H1 (cell line): ENCODE measurements around the gene ACADM. TPM values are rescaled to one million over a fixed set of nuclear protein-coding genes. Genes with fewer than 3 reads are reported as not detected.

Source experiments
- CTCF ChIA-PET: fragments of 300-600 bp; sonication (Branson Sonifier 250); formaldehyde crosslinking; loops from one replicate; lab custom pipeline; 2021; ENCODE audit not compliant: partially characterized antibody; lab: Charles Lee
- POLR2A ChIA-PET: fragments of 300-600 bp; sonication (Branson Sonifier 250); formaldehyde crosslinking; loops from one replicate; lab custom pipeline; 2021; ENCODE audit warnings: inconsistent platforms; ENCODE audit not compliant: partially characterized antibody; lab: Charles Lee
- DNase-seq, 2 experiments: peaks; one replicate each; pipeline versions ENCODE4 v3.0.0 to v3.0.0-alpha.2; 2010 to 2022; ENCODE audit warnings: low spot score in 2 of 2, low read depth in 1 of 2, mixed read lengths in 1 of 2
- FAIRE-seq: peaks from 2 replicates; lab custom pipeline; 2011; peaks lifted over from hg19 to GRCh38; lab: Jason Lieb, UNC
- H2AFZ ChIP-seq: 2 replicates; pipeline ENCODE4 v1.8.1; 2012; ENCODE audit warnings: low read length, inconsistent platforms
- H2AK5ac ChIP-seq: 2 replicates; pipeline ENCODE4 v1.6.1; 2013; ENCODE audit warnings: low read depth, low read length
- H2BK120ac ChIP-seq: replicated peaks from 2 replicates; pipeline ENCODE3; 2013; ENCODE audit warnings: low read depth, low read length, inconsistent platforms
- H2BK12ac ChIP-seq: 2 replicates; pipeline ENCODE4 v1.6.1; 2013; ENCODE audit warnings: low read depth, low read length
- H2BK15ac ChIP-seq: 2 replicates; pipeline ENCODE4 v1.6.1; 2013; ENCODE audit warnings: low read length
- H2BK20ac ChIP-seq: 2 replicates; pipeline ENCODE4 v1.6.1; 2013; ENCODE audit warnings: low read length
- H2BK5ac ChIP-seq: 2 replicates; pipeline ENCODE4 v1.6.1; 2013; ENCODE audit warnings: low read depth, low read length
- H3K14ac ChIP-seq: 2 replicates; pipeline ENCODE4 v1.6.1; 2013; ENCODE audit warnings: inconsistent platforms; ENCODE audit not compliant: insufficient read length
- H3K18ac ChIP-seq: 2 replicates; pipeline ENCODE4 v1.6.1; 2013; ENCODE audit warnings: low read length; ENCODE audit errors: extremely low read depth
- H3K23ac ChIP-seq: 2 replicates; pipeline ENCODE4 v1.6.1; 2013; ENCODE audit warnings: inconsistent platforms; ENCODE audit not compliant: insufficient read length
- H3K23me2 ChIP-seq: 2 replicates; pipeline ENCODE4 v1.6.1; 2013; ENCODE audit warnings: low read depth, low read length
- H3K27ac ChIP-seq: 2 replicates; pipeline ENCODE4 v1.6.1; 2011; ENCODE audit warnings: low read depth, low read length, inconsistent platforms
- H3K27me3 ChIP-seq, 4 experiments: replicated peaks in 1 of 4; 1 replicate in 1 of 4; 2 replicates in 3 of 4; pipeline versions ENCODE4 v1.6.1 to v1.8.1; 2011 to 2013; ENCODE audit warnings: low read length in 3 of 4, mild to moderate bottlenecking in 3 of 4, inconsistent platforms in 2 of 4, mixed read lengths in 2 of 4, moderate library complexity in 1 of 4; ENCODE audit not compliant: control insufficient read depth in 3 of 4, insufficient read depth in 3 of 4; ENCODE audit errors: extremely low read depth in 1 of 4
- H3K36me3 ChIP-seq, 4 experiments: 2 replicates each; pipeline versions ENCODE4 v1.6.1 to v1.8.1; 2011 to 2013; ENCODE audit warnings: mild to moderate bottlenecking in 4 of 4, low read length in 3 of 4, moderate library complexity in 2 of 4, control low read depth in 1 of 4, inconsistent platforms in 1 of 4; ENCODE audit not compliant: insufficient read depth in 4 of 4, control insufficient read depth in 2 of 4
- H3K4ac ChIP-seq: replicated peaks from 2 replicates; pipeline ENCODE3; 2013; ENCODE audit warnings: low read length, low read depth, mixed read lengths, inconsistent platforms; ENCODE audit not compliant: insufficient read length
- H3K4me1 ChIP-seq, 4 experiments: replicated peaks in 1 of 4; 1 replicate in 1 of 4; 2 replicates in 3 of 4; pipeline versions ENCODE4 v1.6.1 to v1.8.1; 2011 to 2013; ENCODE audit warnings: low read length in 3 of 4, inconsistent platforms in 2 of 4, mixed read lengths in 1 of 4; ENCODE audit not compliant: insufficient read depth in 4 of 4, control insufficient read depth in 3 of 4
- H3K4me2 ChIP-seq, 2 experiments: 2 replicates each; pipeline versions ENCODE4 v1.6.1 to v1.8.1; 2011 to 2013; ENCODE audit warnings: low read depth in 2 of 2, low read length in 2 of 2, control low read depth in 1 of 2, inconsistent platforms in 1 of 2, mild to moderate bottlenecking in 1 of 2; ENCODE audit not compliant: insufficient read depth in 1 of 2
- H3K4me3 ChIP-seq, 4 experiments: fragments of 200-600, 300-600 bp in 1 of 4; sonication (generic), shearing (Covaris generic), sonication (Bioruptor Twin) in 1 of 4; 2 replicates each; pipeline versions ENCODE4 v1.5.1 to v1.8.1; 2011 to 2016; ENCODE audit warnings: low read length in 4 of 4, low read depth in 3 of 4, control low read depth in 2 of 4, inconsistent platforms in 2 of 4, mild to moderate bottlenecking in 2 of 4, mixed read lengths in 1 of 4, moderate library complexity in 1 of 4; ENCODE audit not compliant: insufficient read depth in 2 of 4; ENCODE audit errors: extremely low read depth in 1 of 4
- H3K56ac ChIP-seq: replicated peaks from 2 replicates; pipeline ENCODE3; 2013; ENCODE audit warnings: low read depth, mild to moderate bottlenecking, mixed read lengths, low read length, inconsistent platforms; ENCODE audit not compliant: insufficient read length
- H3K79me1 ChIP-seq: 2 replicates; pipeline ENCODE4 v1.6.1; 2013; ENCODE audit warnings: low read depth, low read length, control low read depth
- H3K79me2 ChIP-seq, 2 experiments: 2 replicates each; pipeline versions ENCODE4 v1.6.1 to v1.8.1; 2012 to 2013; ENCODE audit warnings: low read length in 2 of 2, mild to moderate bottlenecking in 2 of 2, inconsistent platforms in 1 of 2; ENCODE audit not compliant: insufficient read depth in 2 of 2, control insufficient read depth in 1 of 2
- H3K9ac ChIP-seq, 4 experiments: replicated peaks in 1 of 4; 1 replicate in 1 of 4; 2 replicates in 3 of 4; pipeline versions ENCODE4 v1.6.1 to v1.8.1; 2011 to 2013; ENCODE audit warnings: low read depth in 3 of 4, low read length in 3 of 4, control low read depth in 2 of 4, mild to moderate bottlenecking in 2 of 4, moderate library complexity in 2 of 4, inconsistent platforms in 1 of 4; ENCODE audit errors: extremely low read depth in 1 of 4
- H3K9me3 ChIP-seq, 2 experiments: 2 replicates each; pipeline versions ENCODE4 v1.6.1 to v1.8.1; 2012 to 2013; ENCODE audit warnings: mild to moderate bottlenecking in 2 of 2, moderate library complexity in 2 of 2, control low read depth in 1 of 2, inconsistent platforms in 1 of 2, low read depth in 1 of 2, low read length in 1 of 2, mixed read lengths in 1 of 2; ENCODE audit not compliant: insufficient read depth in 2 of 2
- H4K20me1 ChIP-seq, 2 experiments: replicated peaks in 1 of 2; 2 replicates each; pipeline versions ENCODE3 to v1.8.1; 2011 to 2013; ENCODE audit warnings: inconsistent platforms in 2 of 2, low read length in 2 of 2, mild to moderate bottlenecking in 1 of 2; ENCODE audit not compliant: insufficient read depth in 2 of 2, control insufficient read depth in 1 of 2
- H4K5ac ChIP-seq: 2 replicates; pipeline ENCODE4 v1.6.1; 2013; ENCODE audit warnings: low read length, low read depth, mixed read lengths, inconsistent platforms; ENCODE audit not compliant: insufficient read length
- H4K8ac ChIP-seq: 2 replicates; pipeline ENCODE4 v1.8.0; 2013; ENCODE audit warnings: mild to moderate bottlenecking, moderate library complexity, low read length, inconsistent platforms; ENCODE audit not compliant: insufficient read depth; ENCODE audit errors: extremely low read depth
- H4K91ac ChIP-seq: replicated peaks from 2 replicates; pipeline ENCODE3; 2013; ENCODE audit warnings: low read length, mixed read lengths, inconsistent platforms; ENCODE audit not compliant: insufficient read length
- ATF2 ChIP-seq: IDR thresholded peaks from 2 replicates; pipeline ENCODE4 v1.6.1; 2012; ENCODE audit warnings: low read length, inconsistent platforms
- CEBPB ChIP-seq: IDR thresholded peaks from 2 replicates; pipeline ENCODE4 v1.6.1; 2012; ENCODE audit warnings: low read depth, low read length
- EGR1 ChIP-seq: IDR thresholded peaks from 2 replicates; pipeline ENCODE4 v1.6.1; 2011; ENCODE audit warnings: low read depth, low read length, borderline replicate concordance
- EP300 ChIP-seq, 2 experiments: IDR thresholded peaks; 1 replicate in 1 of 2; 2 replicates in 1 of 2; pipeline ENCODE4 v1.6.1; 2011 to 2012; ENCODE audit warnings: low read depth in 2 of 2, low read length in 2 of 2, mild to moderate bottlenecking in 2 of 2, borderline replicate concordance in 1 of 2, inconsistent platforms in 1 of 2, moderate library complexity in 1 of 2
- EZH2 ChIP-seq: fragments of 200-600 bp; sonication (generic); IDR thresholded peaks from 2 replicates; pipeline ENCODE4 v1.7.1; 2012; ENCODE audit warnings: low read depth, mild to moderate bottlenecking, moderate library complexity, low read length, inconsistent platforms; ENCODE audit not compliant: severe bottlenecking
- FOSL1 ChIP-seq: IDR thresholded peaks from 2 replicates; pipeline ENCODE4 v1.6.1; 2011; ENCODE audit warnings: mild to moderate bottlenecking, low read depth, low read length, moderate library complexity; ENCODE audit not compliant: insufficient read depth
- HDAC6 ChIP-seq: IDR thresholded peaks from one replicate; pipeline ENCODE4 v1.7.1; 2012; ENCODE audit warnings: low read depth, mild to moderate bottlenecking, inconsistent platforms, low read length, moderate library complexity
- NANOG ChIP-seq: IDR thresholded peaks from 2 replicates; pipeline ENCODE4 v1.6.1; 2011; ENCODE audit warnings: low read length, low read depth, mild to moderate bottlenecking, inconsistent platforms; ENCODE audit not compliant: insufficient read depth, poor library complexity, severe bottlenecking
- NRF1 ChIP-seq: IDR thresholded peaks from 2 replicates; pipeline ENCODE4 v1.6.1; 2011; ENCODE audit warnings: mild to moderate bottlenecking, low read depth, low read length, improper control_type of control experiment
- SIN3A ChIP-seq, 2 experiments: IDR thresholded peaks in 1 of 2; conservative IDR thresholded peaks in 1 of 2; 2 replicates each; pipeline ENCODE4 v1.6.1; 2011 to 2012; ENCODE audit warnings: low read length in 2 of 2, improper control_type of control experiment in 1 of 2, low read depth in 1 of 2, mild to moderate bottlenecking in 1 of 2
- SP1 ChIP-seq: IDR thresholded peaks from 2 replicates; pipeline ENCODE4 v1.6.1; 2011; ENCODE audit warnings: low read depth, low read length
- SP4 ChIP-seq: IDR thresholded peaks from 2 replicates; pipeline ENCODE4 v1.6.1; 2012; ENCODE audit warnings: low read length, inconsistent platforms
- WGBS, 2 experiments: shearing (Covaris generic) in 1 of 2; methylation state at CpG; one replicate each; pipeline versions ENCODE4 v1.1.6 to v1.1.7; 2013 to 2015; ENCODE audit warnings: low lambda C conversion rate in 2 of 2, mixed read lengths in 2 of 2, inconsistent platforms in 1 of 2, low coverage in 1 of 2, missing lambda C conversion rate in 1 of 2; ENCODE audit not compliant: insufficient replicate concordance in 2 of 2, insufficient coverage in 1 of 2, insufficient read length in 1 of 2; ENCODE audit errors: extremely low coverage in 1 of 2, missing lambda C conversion rate in 1 of 2; 5-methylcytosine and 5-hydroxymethylcytosine counted together
- polyA plus RNA-seq, 7 experiments: library from polyadenylated mRNA; depleted of rRNA in 3 of 7; stranded (reverse) in 5 of 7; unstranded in 2 of 7; fragments of >200 nt in 5 of 7; fragments of 200-250 nt in 2 of 7; gene quantifications; 1 replicate in 5 of 7; 2 replicates in 1 of 7; 4 replicates in 1 of 7; pipeline versions ENCODE4 v1.2.1 to v1.2.3, GENCODE V29; 2011 to 2013; ENCODE audit warnings: missing spikeins in 2 of 7, mixed read lengths in 2 of 7
- total RNA-seq: library from RNA; stranded (reverse); fragmentation: NEBNext Ultra II Directional; extraction: Animal tissue kit (Norgen Biotek cat#: 25700); gene quantifications from 2 replicates; pipeline ENCODE4 v1.2.1, GENCODE V29; 2021

The ACADM gene
- total and polyA plus RNA-seq, 2 of the 8 experiments (the other 6 are each of a cell fraction or from before 2014, with no cell fraction given), result 14.3 to 40.0 TPM

GRCh38 chr1:75731881-75732280 is 7.4 kb downstream of the ACADM start:
- H2BK12ac ChIP-seq, result no peak overlapping the region
- CTCF ChIA-PET, result no interaction called here
- 95% methylated on average over 4 of the region's 4 CpGs; no CpG with 5 or more reads in 1 of the 2 experiments for WGBS, 2 experiments
- DNase-seq (no peak), FAIRE-seq (no peak)
- H2BK20ac ChIP-seq, result no peak overlapping the region
- no peak overlapping the region for H3K4ac ChIP-seq
- H2AFZ ChIP-seq, result no peak overlapping the region
- no peak overlapping the region for H3K4me3 ChIP-seq
- no peak overlapping the region for H2AK5ac ChIP-seq
- no peak overlapping the region for H4K5ac ChIP-seq
- no peak overlapping the region for H2BK5ac ChIP-seq
- H3K23ac ChIP-seq, result no peak overlapping the region
- peaks cover 0 to 22% of the 10 kb centered on the region in 2 experiments; a peak in 2 of 4 replicates for H3K79me2 ChIP-seq
- H4K20me1 ChIP-seq, result no peaks in the 10 kb centered on the region
- H3K27ac ChIP-seq, result no peak overlapping the region
- no peaks in the 10 kb centered on the region; the same call in 1 of the 2 replicates for H3K79me1 ChIP-seq
- H3K56ac ChIP-seq, result no peak overlapping the region
- POLR2A ChIA-PET, result interaction anchor here (2.3 kb wide), 1 partner anchor 9 kb away, joined by 9 read pairs; no protein-coding TSS in a partner anchor
- peaks cover 0 to 33% (median 2%) of the 10 kb centered on the region in 4 experiments; a peak in 4 of 8 replicates for H3K36me3 ChIP-seq
- H3K18ac ChIP-seq, result no peak overlapping the region
- no peak overlapping the region for H4K8ac ChIP-seq
- H3K14ac ChIP-seq, result no peak overlapping the region
- H2BK15ac ChIP-seq, result no peak overlapping the region
- H3K9me3 ChIP-seq, result no peaks in the 10 kb centered on the region
- no peak overlapping the region for H3K4me2 ChIP-seq
- no peaks in the 10 kb centered on the region; the same call in 1 of the 2 replicates for H3K23me2 ChIP-seq
- H4K91ac ChIP-seq, result no peak overlapping the region
- no peaks in the 10 kb centered on the region for H3K27me3 ChIP-seq
- no peak overlapping the region for H2BK120ac ChIP-seq
- no peak overlapping the region for H3K9ac ChIP-seq
- peaks cover 0 to 4% (median 0%) of the 10 kb centered on the region in 4 experiments; a peak in 1 of 7 replicates for H3K4me1 ChIP-seq
- TF ChIP-seq FOSL1 (no peak), HDAC6 (no peak), SIN3A (conservative IDR thresholded peaks at IDR 0.05 in 1 of 2, IDR thresholded peaks at IDR 0.05 in 1 of 2; ENCODE audit: low read depth in 1 of 2, low read length in 2 of 2) (no peak), SP1 (no peak), NRF1 (no peak), EZH2 (no peak), ATF2 (no peak), CEBPB (no peak), EGR1 (no peak), NANOG (no peak), EP300 (IDR thresholded peaks at IDR 0.05; ENCODE audit: borderline replicate concordance in 1 of 2, low read depth in 2 of 2, low read length in 2 of 2) (no peak), SP4 (no peak)
